AML-193 (cell line): Measurements from ENCODE around the gene GPT2.
"Not testable (repeated sequence)": the region's sequence is repeated elsewhere in the genome, so short reads cannot be mapped to it uniquely, and the experiment has no call there.

Experiments
- DNase-seq, 2 experiments: peaks; one replicate each; lab custom pipeline; 2025; lab: John Stamatoyannopoulos, UW

The GPT2 gene

DNA sequence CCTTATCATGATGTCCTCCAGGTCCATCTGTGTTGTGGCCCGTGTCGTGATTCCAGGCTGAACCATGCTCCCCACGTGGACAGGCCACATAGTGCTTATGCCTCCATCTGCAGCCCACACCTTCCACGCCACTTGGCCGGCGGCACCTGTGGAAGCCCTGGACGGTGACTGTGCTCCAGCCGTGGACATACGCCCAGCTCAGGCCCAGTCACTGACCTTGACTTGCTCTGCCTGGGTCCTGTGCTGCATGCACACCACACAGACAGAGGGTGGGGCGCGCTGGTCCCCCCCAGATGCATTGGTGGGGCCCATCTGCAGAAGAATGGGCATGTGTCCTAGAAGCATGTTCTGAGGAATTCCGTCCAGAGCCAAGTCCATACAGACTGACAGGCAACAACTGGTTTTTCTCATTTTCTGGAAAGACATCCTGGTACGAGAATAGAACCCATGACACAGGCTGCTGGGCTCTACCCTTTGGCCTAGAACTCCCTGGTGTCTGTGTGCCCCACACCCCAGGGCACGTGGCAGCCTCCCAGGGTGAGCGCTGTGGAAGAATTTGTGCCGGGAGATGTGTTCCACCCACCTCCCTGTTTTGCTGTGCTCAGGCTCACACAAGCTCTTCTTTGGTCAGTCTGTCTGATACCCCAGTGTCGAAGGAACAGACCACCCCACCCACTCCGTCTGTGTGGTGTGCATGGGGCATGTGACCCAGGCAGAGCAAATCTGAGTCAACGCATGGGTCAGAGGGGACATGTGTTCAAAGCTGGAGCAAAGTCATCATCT lies 39.5 kb downstream of the GPT2 start:
- DNase-seq = no peak

DNA sequence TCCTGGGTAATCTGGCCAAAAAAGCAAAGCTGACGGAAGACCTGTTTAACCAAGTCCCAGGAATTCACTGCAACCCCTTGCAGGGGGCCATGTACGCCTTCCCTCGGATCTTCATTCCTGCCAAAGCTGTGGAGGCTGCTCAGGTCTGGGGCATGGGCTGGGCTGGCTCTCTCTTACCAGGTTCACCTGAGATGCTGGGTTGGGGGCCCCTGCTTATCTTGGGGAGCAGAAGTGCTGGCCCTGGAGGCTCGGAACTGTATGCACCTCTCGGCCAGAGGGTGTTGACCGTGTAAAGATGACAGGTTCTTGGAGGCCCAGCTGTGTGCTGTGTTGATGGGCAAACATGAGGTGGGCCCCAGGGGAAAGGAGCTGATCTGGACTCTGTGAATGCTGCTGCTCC lies 40.2 kb downstream of the GPT2 start:
- no peak for DNase-seq

DNA sequence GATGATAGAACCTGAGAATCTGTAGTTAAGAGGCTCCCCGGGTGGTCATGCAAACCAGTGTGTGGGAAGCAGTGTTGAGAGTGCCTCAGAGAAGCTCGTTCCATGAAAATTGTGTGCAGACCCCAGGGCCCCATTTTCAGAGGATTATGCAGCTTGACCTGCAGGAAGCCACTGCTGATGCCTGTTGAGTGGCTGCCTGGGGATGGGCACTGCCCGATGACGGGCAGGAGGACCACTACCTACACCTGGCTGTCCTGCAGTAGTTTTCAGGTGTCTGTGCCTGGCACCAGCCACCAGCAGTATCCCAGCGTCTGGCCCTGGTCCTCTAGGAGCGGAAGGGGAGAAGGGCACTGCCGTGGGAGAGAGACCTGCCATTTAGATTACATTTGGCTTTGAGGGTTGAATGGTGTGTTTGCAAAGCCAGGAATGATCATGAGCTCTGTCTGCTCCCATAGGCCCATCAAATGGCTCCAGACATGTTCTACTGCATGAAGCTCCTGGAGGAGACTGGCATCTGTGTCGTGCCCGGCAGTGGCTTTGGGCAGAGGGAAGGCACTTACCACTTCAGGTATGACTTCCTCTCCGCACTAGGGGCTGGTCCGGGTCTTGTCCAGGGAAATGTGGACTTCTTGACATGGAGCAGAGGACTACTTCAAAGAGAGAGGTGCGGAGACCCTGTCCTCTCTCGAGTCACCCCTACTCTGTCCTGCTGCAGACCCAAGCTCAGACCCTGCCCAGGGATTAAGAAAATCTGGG lies 42.5 kb downstream of the GPT2 start:
- DNase-seq = no peak

DNA sequence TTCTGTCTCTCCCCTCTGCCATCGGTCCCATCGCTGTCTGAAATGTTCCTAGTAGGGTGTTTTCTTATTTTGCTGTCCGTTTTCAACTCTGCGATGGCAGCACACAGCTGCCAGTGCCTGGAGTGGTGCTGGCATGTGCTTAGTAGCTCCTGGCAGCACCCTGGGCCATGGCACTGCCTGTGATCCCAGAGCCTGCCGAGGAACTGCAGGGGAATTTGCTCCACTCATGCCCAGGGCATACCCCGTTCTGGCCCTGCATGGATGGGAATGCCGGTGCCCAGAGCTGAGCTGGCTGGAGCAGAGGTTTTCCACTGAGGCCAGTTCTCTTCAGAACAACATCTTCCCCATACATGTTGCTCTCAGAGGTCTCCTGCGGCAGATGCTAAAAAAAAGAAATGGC lies 43.1 kb downstream of the GPT2 start:
- no peak for DNase-seq

DNA sequence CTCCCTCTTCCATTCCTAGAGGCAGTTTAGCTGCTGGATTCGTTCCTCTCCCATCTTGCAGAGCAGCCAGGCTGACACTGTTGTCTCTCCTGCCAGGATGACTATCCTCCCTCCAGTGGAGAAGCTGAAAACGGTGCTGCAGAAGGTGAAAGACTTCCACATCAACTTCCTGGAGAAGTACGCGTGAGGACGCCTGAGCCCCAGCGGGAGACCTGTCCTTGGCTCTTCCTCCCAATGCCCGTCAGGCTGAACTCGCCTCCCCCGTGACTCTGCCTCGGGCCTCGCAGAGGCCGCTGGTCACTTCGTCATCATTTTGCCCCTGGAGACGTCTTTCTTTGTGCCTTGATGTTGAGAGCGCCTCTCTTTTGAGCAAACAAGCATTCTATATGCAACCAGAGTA lies 44.6 kb downstream of the GPT2 start:
- DNase-seq = no peak

DNA sequence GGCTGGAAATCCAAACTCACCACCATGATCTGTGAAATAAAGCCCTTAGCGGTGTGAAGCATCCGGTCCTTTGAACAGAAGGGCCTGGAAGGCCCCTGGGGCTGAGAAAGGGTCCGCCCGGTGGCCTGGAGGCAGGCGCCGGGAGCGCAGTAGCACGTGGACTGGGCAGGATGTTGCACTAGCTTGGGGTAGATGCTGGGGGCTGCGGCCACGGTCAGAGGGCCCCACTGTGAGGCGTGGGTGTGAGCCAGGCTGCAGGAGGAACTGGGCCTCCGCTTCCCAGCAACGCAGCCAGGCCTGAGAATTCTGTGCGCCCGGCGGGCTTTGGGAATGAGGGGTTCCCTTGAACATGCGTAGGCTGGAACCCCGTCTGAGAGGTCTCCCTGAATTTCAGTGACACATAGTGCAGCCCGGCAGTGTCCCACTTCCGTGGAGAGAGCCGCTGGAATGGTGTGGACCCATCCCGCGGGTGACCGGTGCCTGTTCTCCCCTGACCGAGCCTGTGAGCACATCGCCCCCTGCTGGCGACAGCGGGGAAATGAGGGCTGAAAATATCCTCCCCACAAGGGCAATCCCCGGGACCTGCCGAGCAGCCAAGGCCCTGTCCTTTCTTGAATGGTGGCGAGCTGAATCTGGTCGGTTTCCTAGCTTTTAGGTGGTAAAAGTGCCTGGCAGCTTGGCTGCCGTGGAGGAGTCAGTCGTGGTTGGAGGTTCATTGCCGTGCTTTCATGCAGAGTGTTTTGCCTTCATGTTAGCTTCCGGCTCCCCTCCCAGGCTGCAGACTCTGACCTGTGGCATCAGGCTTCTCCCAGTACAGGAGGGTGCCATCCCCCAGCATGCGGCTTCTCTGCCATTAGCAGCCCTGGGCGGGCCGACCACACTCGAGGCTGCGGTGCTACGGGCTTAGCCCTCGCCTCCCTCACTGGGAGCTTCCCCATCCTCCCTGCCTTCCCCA lies 45.5 kb downstream of the GPT2 start:
- peak; percentile 16 to 28 for DNase-seq

DNA sequence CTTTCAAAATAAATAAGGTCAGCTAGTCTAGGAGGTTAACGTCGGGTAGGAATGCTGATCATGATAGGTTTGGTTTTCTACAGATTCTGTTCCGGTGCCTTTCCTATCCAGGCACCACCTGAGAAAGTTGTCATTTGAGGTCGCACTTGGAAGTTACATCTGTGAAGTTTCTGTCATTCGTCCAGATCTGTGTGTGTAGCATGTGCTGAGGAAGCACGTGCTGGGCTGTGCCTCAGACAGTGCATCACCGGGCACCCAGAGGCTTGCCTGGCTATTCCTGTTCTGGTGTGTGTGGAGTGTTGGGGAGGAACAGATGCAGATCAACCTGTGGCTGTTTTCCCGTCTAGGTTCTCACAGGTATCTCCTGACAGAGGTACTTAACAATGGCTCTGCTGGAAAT lies 46.7 kb downstream of the GPT2 start:
- DNase-seq = no peak

DNA sequence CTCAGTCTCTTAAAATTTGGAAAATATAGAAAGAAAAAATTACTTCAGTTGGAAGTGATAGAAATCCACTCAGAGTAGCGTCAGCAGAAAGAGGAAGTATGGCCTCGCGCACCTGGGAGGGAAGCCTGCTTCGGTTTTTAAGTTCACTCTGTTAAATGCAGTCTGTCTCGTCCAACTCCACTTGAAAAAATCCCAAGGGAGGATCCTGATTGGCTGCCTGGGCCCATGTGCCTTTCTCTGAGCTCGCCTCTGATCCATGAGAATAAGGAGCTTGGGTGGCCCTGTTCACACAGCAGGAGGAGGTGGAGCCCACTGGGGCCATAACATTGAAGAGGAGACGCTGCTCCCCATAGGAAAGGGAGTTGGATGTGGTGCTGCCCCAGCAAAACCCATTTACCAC lies 48.6 kb downstream of the GPT2 start:
- no peak for DNase-seq

DNA sequence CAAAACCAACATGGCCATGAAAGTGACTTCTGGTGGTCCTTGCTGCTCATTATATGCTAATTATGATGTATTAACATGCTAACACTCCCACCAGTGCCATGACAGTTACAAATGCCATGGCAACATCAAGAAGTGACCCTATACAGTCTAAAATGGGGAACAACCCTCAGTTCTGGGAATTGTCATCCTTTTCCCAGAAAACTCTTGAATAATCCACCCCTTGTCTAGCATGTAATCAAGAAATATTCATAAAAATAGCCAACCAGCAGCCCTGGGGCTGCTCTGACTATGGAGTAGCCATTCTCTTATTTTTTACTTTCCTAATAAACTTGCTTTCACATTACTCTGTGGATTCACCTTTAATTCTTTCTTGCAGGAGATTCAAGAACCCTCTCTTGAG lies 53.4 kb downstream of the GPT2 start:
- no peak for DNase-seq

DNA sequence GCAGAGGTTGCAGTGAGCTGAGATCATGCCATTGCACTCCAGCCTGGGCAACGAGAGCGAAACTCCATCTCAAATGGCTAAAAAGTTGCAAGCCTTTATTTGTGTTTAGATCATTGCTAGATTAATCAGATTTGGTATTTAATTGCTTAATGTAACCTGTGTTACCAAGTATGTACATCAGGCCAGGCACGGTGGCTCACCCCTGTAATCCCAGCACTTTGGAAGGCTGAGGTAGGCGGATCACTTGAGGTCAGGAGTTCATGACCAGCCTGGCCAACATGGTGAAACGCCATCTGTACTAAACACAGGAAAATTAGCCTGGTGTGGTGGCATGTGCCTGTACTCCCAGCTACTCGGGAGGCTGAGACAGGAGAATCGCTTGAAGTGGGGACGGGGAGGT lies 60.6 kb downstream of the GPT2 start:
- not testable (repeated sequence) for DNase-seq

DNA sequence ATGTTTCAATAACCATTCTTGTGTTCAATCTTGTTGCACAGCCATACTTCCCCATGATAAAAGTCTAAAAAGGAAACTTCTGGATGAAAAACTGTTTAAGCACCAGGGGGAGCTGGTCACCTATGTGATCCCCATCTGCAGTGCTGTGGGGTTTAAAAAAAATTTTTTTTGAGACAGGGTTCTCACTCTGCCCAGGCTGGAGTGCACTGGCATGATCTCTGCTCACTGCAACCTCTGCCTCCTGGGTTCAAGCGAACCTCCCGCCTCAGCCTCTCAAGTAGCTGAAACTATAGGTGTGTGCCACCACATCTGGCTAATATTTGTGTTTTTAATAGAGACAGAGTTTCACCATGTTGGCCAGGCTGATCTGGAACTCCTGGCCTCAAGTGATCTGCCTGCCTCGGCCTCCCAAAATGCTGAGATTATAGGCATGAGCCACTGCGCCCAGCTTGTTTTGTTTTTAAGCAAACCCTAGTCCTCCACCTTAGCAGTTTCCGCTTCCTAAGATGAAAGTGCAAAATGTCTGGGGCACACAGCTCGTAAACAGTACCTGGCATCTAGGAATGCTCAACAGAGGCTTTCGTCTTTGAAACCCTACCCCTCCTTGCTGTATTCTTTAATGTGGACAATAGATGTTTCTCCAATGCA lies 63.9 kb downstream of the GPT2 start:
- DNase-seq = peak; percentile 54 to 67

DNA sequence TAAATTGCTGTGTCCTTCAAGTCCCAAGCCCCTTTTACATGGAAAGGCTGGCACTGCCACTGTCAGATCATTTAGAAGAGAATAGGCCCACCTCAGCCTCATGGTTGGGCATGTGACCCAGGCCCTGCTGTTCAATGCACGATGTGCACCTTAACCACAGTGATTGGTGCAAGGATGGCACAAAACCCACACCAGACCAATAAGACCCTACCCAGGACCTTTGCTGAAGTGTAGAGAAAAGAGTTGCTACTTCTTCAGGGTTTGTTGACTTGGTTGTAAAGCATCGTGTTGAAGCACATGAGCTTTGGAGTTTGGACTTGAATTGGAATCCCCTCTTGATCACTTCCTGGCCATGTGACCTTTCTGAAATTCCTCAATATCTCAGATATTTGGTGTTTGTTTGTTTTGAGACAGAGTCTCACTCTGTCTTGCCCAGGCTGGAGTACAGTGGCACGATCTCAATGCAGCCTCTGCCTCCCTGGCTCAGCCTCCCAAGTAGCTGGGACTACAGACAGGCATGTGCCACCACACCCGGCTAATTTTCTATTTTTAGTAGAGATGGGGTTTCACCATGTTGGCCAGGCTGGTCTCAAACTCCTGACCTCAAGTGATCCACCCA lies 64.5 kb downstream of the GPT2 start:
- DNase-seq = no peak

DNA sequence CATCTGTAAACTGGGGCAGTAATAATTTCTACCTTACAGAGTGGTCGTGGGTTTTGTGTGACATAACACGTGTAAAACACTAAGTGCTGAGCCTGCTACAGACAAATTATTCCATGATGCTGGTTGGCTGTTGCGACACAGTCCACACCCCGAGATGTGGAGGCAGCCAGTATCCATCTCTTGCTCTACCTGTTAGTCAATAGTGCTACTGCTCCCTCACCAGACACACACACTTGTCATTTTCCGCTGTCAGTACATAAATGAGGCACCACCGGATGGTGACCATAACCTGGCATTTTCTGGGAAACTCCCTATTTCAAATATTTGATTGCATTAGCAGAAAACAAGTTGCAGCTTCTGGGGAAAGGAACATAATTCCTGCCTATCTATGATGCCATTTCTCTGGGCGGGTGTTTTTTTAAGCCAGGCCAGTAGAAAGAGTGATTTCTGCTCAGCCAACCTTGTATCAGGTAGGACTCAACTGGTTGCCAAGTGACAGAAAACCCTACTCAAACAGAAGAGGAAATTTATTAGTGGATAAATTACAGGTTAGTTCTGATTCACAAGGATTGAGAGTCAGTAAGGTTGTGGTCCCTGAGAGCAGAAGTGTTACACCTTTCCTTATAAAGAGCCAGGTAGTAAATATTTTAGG lies 65.2 kb downstream of the GPT2 start:
- DNase-seq = no peak

DNA sequence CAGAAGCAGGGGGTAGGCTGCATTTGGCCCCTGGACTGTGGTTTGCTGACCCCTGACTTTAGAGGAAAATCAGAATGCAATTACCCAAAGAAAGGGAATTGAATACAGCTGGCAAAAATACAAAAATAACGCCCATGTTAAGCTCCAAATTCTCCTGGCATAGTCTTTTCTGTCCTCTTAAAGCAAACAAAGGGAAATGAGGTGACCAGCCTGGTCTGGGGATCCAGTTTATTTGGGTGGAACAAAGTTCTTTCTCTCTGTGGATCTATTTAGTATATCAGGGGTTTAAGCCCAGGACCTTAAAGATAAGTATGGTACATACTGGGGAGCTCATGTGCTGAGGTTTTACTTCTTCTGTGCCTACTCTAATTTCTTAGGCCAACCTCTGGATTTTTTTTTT lies 65.8 kb downstream of the GPT2 start:
- no peak for DNase-seq

DNA sequence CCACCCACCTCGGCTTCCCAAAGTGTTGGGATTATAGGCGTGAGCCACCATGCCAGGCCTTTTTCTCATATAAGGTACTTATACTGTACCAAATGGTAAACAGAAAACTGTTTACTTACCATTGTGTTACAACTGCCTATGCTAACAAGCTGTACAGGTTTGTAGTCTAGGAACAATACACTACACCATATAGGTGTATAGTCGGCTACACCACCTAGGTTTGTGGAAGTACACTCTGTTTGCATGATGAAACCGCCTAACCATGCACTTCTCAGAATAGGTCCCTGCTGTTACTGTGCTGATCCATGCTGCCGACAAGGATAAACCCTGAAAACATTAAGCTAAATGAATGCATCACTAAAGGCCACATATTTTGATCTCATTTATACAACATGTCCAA lies 70.4 kb downstream of the GPT2 start:
- no peak for DNase-seq

DNA sequence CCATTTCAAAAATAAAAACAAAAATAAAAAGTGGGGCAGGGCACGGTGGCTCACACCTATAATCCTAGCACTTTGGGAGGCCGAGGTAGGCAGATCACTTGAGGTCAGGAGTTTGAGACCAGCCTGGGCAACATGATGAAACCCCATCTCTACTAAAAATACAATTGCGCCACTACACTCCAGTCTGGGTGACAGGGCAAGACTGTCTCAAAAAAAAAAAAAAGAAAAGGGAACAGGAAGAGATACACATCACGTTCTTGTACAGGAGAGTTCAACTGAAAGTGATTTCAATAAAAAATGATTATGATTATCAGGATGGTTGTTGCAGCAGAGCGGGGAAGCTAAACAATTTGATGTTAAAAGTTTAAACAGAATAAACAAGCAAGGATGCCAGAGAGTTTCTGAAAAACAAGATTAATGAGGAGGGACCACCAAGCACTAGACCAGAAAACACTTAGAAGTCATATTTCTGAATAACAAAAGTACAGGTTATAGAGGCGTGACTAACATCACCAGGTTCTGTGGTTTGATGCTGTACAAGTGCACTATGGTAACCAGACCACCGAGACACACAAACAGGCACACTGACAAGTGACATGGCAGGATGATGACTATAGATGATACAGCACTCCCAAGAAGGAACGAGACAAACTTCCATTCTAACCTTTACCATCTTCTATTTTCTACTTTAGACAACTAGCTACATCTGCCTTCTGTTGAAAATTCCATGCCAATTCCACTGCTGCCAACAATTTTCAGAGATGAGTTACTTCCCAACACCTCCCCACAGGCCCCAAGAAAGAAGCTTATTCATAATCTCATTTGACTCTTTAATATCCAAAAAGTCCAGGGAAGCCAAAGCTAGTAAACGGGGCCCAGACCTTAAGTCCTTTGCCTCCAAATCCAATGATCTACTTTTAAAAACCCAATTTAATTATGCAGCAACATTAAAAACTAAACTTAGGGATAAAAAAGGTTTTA lies 77.5 kb downstream of the GPT2 start:
- DNase-seq = peak; percentile 61 to 65

DNA sequence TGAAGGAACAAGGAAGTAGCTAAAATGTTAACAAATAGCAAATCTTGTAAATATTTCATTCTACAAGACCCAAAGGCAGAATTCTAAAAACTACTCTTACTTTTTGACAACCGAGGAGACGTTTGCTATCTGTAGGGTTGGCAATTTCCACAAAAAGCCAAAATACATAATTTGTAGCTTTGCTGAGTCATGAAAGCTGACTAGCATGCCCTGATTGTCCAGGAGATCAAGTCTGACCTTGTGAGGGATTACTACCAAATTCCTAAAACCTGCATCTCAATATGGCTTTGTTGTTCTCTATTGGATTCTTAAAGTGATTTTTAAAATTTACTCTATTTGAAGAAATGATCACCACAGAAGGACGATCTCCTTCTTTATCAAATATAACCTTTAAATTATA lies 78.5 kb downstream of the GPT2 start:
- DNase-seq = no peak

DNA sequence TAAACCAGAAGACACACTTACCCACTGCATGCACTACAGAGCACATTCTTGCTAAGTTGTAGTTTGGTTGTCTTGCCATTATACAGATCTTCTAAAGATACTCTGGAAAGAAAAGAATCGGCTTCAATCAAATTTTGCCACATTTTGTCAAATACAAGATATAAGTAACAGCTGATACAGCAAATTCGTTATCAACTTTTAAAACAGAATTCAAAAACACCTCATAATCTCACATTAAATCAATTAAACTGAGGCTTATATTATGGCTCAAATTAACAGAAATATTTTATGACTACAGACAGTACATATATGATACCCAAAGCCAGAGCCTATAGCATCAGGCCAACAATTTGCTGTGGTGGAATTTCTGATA lies 83.9 kb downstream of the GPT2 start:
- DNase-seq = no peak

DNA sequence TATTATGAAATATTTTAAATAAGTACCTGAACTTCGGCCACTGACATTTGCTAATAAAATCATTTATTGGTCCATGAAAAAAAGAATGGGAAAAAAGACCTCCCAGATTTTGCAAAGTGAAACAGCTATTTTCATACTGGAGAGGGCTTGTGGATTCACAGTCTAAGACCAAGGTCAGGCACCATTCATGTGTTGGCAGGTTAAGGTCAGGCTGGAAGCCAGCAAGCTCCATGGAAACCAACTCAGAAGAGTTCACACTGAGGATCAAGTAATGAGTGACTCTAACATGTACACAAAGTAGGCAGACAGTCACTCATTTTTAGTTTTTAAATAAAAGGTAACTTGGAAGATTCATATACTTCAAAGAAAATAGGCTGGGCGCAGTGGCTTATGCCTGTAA lies 85.9 kb downstream of the GPT2 start:
- no peak for DNase-seq

DNA sequence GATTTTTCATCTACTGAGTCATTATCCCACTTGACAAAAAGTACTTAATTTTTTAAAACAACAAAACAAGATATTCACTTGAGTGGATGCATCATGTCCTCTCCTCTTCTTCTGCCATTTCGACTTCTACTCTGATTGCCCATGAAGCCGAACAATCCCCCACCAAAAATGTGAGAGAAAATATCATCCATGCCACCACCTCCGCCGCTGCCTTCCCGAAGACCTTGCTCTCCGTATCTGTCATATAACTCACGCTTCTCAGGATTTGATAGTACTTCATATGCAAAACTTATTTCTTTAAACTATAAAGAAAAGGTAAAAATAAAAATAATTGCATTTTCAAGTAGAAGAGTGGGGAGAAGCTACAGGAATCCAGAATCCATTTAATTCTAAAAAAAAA lies 87.1 kb downstream of the GPT2 start:
- DNase-seq = no peak
